Measurements from ENCODE around the gene GINM1.

The GINM1 gene

GRCh38 chr6:149593408-149593807, 27.2 kb downstream of the GINM1 start:
- no peak for DNase-seq

- DNase-seq = no peak
Observed at GRCh38 chr6:149600508-149600907, 34.3 kb downstream of the GINM1 start.

GRCh38 chr6:149608381-149608982, 42.3 kb downstream of the GINM1 start:
- no peak for DNase-seq

- DNase-seq = peak; percentile 11
Observed at GRCh38 chr6:149614337-149614736, 48.2 kb downstream of the GINM1 start.

GRCh38 chr6:149615805-149616204, 49.6 kb downstream of the GINM1 start:
- no peak for DNase-seq

- no peak for DNase-seq
Observed at GRCh38 chr6:149627672-149628071, 61.5 kb downstream of the GINM1 start.

- DNase-seq = no peak
Observed at GRCh38 chr6:149628875-149629510, 62.8 kb downstream of the GINM1 start.

GRCh38 chr6:149634315-149634714, 68.1 kb downstream of the GINM1 start:
- DNase-seq = no peak

GRCh38 chr6:149636124-149636523, 69.9 kb downstream of the GINM1 start:
- DNase-seq = peak; percentile 64
